Hematopoietic multipotent progenitor cell treated with erythropoietin and hydrocortisone succinate and interleukin-3 and kit ligand, for 15 days (in vitro differentiated cells): ENCODE data around the gene CTNS.
A peak's percentile ranks its signal among the peaks of the same experiment; 100 is the strongest.

Experiments used
- DNase-seq: peaks from one replicate; pipeline ENCODE4 v3.0.0-alpha.2; 2015; ENCODE audit warnings: low spot score

CTNS gene

DNA sequence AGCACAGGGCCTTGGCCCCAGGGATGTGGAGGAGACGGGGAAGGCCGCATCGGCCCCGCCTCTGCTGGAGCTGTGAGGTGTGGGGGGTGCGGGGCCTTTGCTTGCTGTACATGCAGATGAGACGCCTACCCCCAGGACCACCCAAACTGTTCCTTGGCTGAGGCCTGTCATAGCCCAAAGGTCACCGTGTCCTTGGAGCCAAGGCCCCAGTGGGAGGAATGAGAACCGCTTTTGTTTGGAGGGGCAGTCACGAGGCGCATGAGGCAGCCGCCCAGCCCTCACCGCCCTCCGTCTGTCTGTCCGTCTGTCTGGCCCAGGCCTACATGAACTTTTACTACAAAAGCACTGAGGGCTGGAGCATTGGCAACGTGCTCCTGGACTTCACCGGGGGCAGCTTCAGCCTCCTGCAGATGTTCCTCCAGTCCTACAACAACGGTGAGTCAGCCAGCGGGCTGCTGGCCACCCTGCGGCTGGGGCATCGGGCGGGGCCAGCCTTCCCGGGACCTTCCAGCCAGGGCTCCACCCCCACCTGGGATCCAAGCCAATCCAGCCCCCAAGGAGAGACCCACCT, 23.1 kb downstream of the CTNS start:
- DNase-seq, result no peak

GRCh38 chr17:3660311-3660891, 23.8 kb downstream of the CTNS start:
- DNase-seq, result no peak

DNA sequence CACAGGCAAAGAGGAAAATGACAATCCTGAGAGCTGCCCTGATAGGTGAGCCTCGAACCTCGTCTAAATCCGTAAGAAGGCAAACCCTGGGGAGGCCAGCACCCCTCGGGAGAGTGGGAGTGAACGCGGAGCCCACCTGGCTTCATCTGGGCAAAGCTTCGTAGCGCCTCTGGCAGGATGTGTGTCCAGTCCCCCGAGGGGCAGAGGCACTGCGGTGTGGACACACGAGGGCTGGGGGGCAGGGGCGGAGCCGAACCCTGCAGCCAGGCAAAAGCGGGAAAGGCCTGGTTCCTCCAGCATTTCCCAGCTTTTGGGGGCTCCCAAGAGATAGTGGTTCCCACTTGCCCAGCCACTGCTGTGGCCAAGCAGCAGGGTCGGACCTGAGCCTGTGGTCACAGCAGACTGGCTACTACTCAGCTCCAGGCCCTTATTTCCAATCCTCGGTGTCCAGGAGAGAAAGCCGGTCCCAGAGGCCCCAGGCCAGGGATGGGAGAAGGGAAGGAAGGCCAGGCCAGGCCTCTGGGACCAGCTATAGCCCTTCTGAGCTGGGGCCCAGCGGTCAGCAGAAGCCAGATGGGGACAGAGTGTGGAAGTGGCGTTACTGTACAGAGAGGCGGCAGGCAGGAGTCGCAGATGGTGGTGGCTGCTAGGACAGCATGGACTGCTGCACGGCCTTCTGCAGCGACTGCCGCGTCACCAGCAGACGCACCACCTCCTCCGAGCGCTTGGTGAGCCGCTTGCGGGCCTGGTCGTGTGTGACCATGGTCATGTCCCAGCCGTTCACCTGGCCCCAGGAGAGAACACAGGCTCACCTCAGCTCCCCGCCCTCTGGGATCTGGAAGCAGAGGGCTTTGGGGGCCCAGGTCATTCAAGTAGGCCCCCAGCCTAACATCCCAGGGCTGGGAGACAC, 26.8 kb downstream of the CTNS start:
- no peak for DNase-seq

DNA sequence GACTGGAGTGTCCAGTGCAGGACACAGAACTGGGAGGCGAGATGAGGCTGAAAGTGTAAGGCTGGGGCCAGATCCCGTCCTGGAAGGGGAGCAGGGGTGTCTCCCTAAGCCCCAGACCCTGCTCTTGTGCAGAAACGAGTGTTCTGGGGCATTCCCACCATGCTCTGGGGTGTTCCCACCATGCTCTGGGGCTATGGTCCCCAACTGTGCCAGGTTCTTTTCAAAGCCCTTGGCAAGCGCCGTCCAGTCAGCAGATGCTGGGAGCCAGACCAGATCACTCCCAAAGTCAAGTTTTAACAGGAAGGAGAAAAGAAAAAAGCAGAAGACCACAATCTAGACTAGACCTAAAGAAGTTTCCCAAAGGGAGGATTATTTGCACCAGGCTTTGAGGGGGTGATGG, 29.3 kb downstream of the CTNS start:
- no peak for DNase-seq

DNA sequence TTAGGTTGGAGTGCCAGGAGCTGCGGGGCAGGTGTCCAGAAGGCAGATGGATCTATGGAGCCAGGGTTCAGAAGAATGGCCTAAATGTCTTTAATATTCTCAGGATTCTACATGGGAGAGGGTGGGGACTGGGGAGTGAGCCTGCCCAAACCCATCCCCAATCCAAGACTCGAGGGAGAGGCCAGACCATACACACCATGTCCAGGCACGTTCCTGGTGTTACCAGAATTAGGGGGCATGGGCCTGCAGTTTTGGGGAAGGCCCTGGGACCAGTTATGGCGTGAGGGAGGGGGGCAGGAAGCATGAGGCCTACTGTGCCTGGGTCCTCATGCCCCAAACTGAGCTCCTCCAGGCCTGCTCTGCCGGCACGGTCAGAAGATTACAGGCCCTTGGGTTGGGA, 30.0 kb downstream of the CTNS start:
- DNase-seq, result no peak

- DNase-seq, result peak; percentile 71
Observed at GRCh38 chr17:3667366-3668278, 31.1 kb downstream of the CTNS start.

- peak; percentile 98 for DNase-seq
Observed at GRCh38 chr17:3668279-3669084, 31.9 kb downstream of the CTNS start, which contains the start of the genes EMC6 and TAX1BP3. TSS of gene EMC6 (plus strand) at chr17:3668812. CDS start at chr17:3669147, 335 bp downstream. TSS of gene TAX1BP3 (minus strand) at chr17:3668578. CDS start at chr17:3668526, 52 bp downstream.

DNA sequence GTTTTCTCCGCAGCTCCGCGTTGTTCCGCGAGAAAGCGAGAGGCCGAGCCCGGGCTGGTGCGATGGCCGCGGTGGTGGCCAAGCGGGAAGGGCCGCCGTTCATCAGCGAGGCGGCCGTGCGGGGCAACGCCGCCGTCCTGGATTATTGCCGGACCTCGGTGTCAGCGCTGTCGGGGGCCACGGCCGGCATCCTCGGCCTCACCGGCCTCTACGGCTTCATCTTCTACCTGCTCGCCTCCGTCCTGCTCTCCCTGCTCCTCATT, 32.5 kb downstream of the CTNS start:
- DNase-seq, result no peak

DNA sequence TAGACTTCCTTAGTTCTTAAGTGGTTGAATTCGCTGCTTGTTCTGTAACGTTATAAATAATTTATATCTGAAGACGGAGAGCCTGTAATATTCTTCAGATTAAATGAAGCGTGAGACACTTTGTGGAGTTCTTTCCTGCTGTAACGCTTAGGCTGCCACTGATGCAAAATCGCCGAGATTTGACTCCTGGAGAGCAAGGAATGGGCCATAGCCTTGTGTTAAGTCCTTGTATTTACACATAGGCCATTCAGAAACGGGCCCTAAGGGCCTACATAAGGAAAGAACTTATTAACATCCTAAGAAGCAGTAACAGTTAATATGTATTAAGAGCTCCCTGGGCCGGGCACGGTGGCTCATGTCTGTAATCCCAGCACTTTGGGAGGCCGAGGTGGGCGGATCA, 33.0 kb downstream of the CTNS start:
- DNase-seq, result no peak

- no peak for DNase-seq
Observed at GRCh38 chr17:3672571-3672970, 36.0 kb downstream of the CTNS start.

DNA sequence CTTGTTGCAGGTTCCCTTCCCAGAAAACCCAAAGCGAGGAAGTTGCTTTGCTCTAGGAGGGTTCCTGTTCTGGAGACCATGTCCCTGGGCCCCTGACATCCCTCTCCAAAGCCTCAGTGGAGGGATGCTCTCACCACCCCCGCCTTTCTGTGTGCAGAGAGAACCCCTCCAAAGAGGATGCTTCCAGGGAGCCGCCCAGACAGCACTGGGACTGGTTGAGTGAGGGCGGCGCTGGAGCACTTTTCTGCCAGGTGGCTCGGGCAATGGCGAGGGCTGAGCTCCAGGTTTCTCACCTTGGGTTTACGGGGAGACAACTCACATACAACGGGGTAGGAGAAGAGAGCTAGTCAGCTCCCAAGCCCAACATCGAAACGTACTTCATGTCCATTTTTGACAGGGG, 39.3 kb downstream of the CTNS start:
- DNase-seq, result no peak

- no peak for DNase-seq
Observed at GRCh38 chr17:3678095-3678820, 41.7 kb downstream of the CTNS start.

DNA sequence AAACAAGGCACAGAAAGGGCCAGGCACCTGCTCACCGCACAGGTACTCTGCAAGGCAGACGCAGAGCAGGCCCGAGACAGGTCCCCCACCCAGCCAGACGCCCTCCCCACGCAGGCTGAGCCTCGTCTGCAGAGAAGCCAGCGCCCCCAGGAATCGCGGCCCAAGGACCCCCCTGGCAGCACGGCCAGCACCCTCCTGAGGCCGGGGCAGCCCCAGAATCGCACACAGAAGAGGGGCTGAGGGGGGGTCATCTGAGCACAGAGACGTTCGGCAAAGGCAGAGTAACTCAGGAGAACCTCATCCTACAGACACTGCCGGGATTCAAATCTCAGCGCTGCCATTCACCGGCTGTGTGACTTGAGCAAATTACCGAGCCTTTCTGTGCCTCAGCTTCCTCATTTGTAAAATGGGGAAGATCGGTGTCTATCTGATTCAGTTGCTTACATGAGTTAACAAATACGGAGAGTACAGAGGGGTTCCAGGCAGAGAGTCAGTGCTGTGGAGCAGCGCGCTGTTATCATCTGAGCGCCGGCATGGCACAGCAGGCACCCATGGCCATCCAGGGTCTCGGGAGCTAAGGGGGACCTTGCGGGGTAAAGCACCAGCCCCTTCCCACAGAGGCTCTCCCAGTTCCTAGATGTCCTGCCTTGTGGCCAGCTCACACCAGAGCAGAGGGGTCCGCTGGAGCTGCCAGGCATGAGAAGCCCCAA, 42.4 kb downstream of the CTNS start:
- no peak for DNase-seq

GRCh38 chr17:3679531-3680126, 43.1 kb downstream of the CTNS start:
- no peak for DNase-seq

GRCh38 chr17:3681057-3681456, 44.5 kb downstream of the CTNS start:
- DNase-seq, result no peak

DNA sequence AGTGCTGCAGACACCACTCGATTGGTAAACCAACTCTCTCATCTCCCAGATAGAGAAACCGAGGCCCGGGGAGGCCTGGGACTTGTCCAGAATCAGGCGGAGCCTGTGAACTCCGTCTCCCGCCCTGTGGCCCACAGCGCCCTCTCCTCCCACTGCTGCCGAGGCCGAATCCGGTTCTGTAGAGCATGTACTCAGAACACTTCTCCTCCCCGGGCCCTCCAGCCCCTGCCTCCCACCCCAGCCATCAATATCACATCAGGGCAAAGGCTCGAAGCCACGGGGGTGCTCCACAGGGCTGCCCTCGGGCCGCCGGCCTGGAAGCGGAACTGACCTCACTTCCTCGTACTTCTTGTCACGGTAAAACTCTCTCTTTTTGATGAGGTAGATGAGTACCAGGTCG, 45.0 kb downstream of the CTNS start:
- DNase-seq, result no peak

DNA sequence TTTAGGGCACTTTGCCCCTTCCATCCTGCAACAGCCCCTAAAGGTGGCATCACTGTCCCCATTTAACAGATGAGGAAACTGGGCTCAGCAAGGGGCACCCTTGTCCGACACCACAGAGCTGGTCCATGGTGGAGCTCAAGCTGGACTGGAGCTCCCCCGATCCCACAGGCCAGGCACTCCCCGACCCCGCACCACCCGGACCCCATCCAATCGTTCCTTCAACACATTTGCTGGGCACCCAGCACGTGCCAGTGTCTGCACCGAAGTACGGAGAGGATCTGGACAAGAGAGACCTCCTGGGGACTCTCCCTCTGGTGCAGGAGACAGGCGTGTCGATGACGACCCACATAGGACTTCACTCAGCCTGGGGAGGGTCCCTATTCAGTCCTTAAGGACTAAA, 45.5 kb downstream of the CTNS start:
- DNase-seq, result no peak

- DNase-seq, result peak; percentile 61
Observed at GRCh38 chr17:3683054-3683511, 46.5 kb downstream of the CTNS start.

DNA sequence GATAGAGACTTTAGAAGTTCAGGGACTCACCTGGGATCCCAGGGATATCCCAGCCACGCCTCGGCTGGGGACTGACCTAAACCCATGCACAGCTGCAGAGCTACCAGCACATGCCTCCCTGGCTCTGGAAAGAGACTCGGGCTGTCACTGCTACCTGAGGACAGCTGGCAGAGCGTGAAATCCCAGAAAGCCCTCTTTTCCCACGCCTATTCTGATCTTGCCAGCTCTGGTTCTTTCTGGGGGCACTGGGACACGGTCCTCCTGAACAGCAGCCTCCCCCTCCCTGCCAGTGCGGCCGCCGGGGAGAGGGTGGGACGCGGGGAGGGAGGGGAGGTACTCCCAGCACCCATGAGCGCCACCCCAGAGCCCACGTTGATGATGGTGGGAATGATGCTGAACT, 48.6 kb downstream of the CTNS start:
- no peak for DNase-seq
